H9 (cell line): ENCODE results near the gene GGA2. TPM values are rescaled to one million over a fixed set of nuclear protein-coding genes. Genes with fewer than 3 reads are reported as not detected.

Source experiments
- DNase-seq: peaks from one replicate; pipeline ENCODE4 v3.0.0-alpha.2; 2017
- H2AFZ ChIP-seq: one replicate; pipeline ENCODE4 v1.6.1; 2013; ENCODE audit warnings: mild to moderate bottlenecking, low read length, control low read depth, moderate library complexity
- H2AK5ac ChIP-seq: 2 replicates; pipeline ENCODE4 v1.6.1; 2013; ENCODE audit warnings: low read length, control low read depth, mixed read lengths; ENCODE audit not compliant: insufficient read length
- H2BK120ac ChIP-seq: one replicate; pipeline ENCODE4 v1.6.1; 2013; ENCODE audit warnings: low read depth, mild to moderate bottlenecking, low read length, control low read depth, inconsistent platforms; ENCODE audit not compliant: poor library complexity, severe bottlenecking
- H2BK12ac ChIP-seq: 2 replicates; pipeline ENCODE4 v1.6.1; 2013; ENCODE audit warnings: low read length, control low read depth, mixed read lengths, low read depth; ENCODE audit not compliant: insufficient read length
- H2BK15ac ChIP-seq: 2 replicates; pipeline ENCODE4 v1.6.1; 2013; ENCODE audit warnings: low read depth, low read length, control low read depth
- H2BK20ac ChIP-seq: one replicate; pipeline ENCODE4 v1.6.1; 2013; ENCODE audit warnings: low read depth, mild to moderate bottlenecking, low read length, control low read depth, inconsistent platforms; ENCODE audit not compliant: poor library complexity, severe bottlenecking
- H2BK5ac ChIP-seq: 2 replicates; pipeline ENCODE4 v1.6.1; 2013; ENCODE audit warnings: low read length, control low read depth, mixed read lengths; ENCODE audit not compliant: insufficient read length
- H3K14ac ChIP-seq: 2 replicates; pipeline ENCODE4 v1.6.1; 2013; ENCODE audit warnings: low read length, control low read depth; ENCODE audit not compliant: insufficient read depth
- H3K18ac ChIP-seq: 2 replicates; pipeline ENCODE4 v1.6.1; 2013; ENCODE audit warnings: low read depth, mild to moderate bottlenecking, mixed read lengths, low read length, control low read depth; ENCODE audit not compliant: insufficient read length
- H3K23ac ChIP-seq: 2 replicates; pipeline ENCODE4 v1.6.1; 2013; ENCODE audit warnings: low read length, control low read depth, mixed read lengths, low read depth; ENCODE audit not compliant: insufficient read length
- H3K23me2 ChIP-seq: 2 replicates; pipeline ENCODE4 v1.6.1; 2013; ENCODE audit warnings: low read depth, mild to moderate bottlenecking, mixed read lengths, low read length, control low read depth; ENCODE audit not compliant: insufficient read length, poor library complexity, severe bottlenecking
- H3K27ac ChIP-seq: 2 replicates; pipeline ENCODE4 v1.5.1; 2013; ENCODE audit warnings: low read length, control low read depth, mixed read lengths, low read depth; ENCODE audit not compliant: insufficient read length
- H3K27me3 ChIP-seq: 2 replicates; pipeline ENCODE4 v1.6.1; 2013; ENCODE audit warnings: low read length, control low read depth, inconsistent platforms; ENCODE audit not compliant: insufficient read depth
- H3K4ac ChIP-seq: 2 replicates; pipeline ENCODE4 v1.6.1; 2013; ENCODE audit warnings: low read depth, mild to moderate bottlenecking, control low read depth, inconsistent platforms, low read length, moderate library complexity
- H3K4me1 ChIP-seq: 2 replicates; pipeline ENCODE4 v1.6.1; 2013; ENCODE audit warnings: low read length, control low read depth, inconsistent platforms; ENCODE audit not compliant: insufficient read depth
- H3K4me2 ChIP-seq: 2 replicates; pipeline ENCODE4 v1.6.1; 2013; ENCODE audit warnings: low read length, control low read depth, mixed read lengths; ENCODE audit not compliant: insufficient read length, insufficient read depth
- H3K56ac ChIP-seq: 2 replicates; pipeline ENCODE4 v1.6.1; 2013; ENCODE audit warnings: low read depth, mild to moderate bottlenecking, mixed read lengths, low read length, control low read depth; ENCODE audit not compliant: insufficient read length
- H3K79me1 ChIP-seq: 2 replicates; pipeline ENCODE4 v1.6.1; 2013; ENCODE audit warnings: low read depth, mild to moderate bottlenecking, moderate library complexity, low read length, control low read depth, inconsistent platforms; ENCODE audit not compliant: insufficient read depth, poor library complexity, severe bottlenecking
- H3K79me2 ChIP-seq: 2 replicates; pipeline ENCODE4 v1.6.1; 2013; ENCODE audit warnings: low read length, control low read depth, inconsistent platforms; ENCODE audit not compliant: insufficient read depth
- H3K9ac ChIP-seq: 2 replicates; pipeline ENCODE4 v1.6.1; 2013; ENCODE audit warnings: low read length, control low read depth, mixed read lengths; ENCODE audit not compliant: insufficient read length; ENCODE audit errors: extremely low read depth
- H3K9me3 ChIP-seq: one replicate; pipeline ENCODE4 v1.6.1; 2013; ENCODE audit warnings: low read depth, low read length, inconsistent platforms; ENCODE audit not compliant: control insufficient read depth
- H3T11ph ChIP-seq: one replicate; pipeline ENCODE4 v1.6.1; 2013; ENCODE audit warnings: mild to moderate bottlenecking, low read length, control low read depth, inconsistent platforms
- H4K20me1 ChIP-seq: one replicate; pipeline ENCODE4 v1.6.1; 2013; ENCODE audit not compliant: control insufficient read depth, insufficient read length, insufficient read depth
- H4K5ac ChIP-seq: 2 replicates; pipeline ENCODE4 v1.6.1; 2013; ENCODE audit warnings: low read depth, mild to moderate bottlenecking, mixed read lengths, low read length, control low read depth; ENCODE audit not compliant: insufficient read length
- H4K8ac ChIP-seq: replicated peaks from 2 replicates; pipeline ENCODE4 v1.6.1; 2013; ENCODE audit warnings: low read length, control low read depth, mixed read lengths, low read depth; ENCODE audit not compliant: insufficient read length
- H4K91ac ChIP-seq: 2 replicates; pipeline ENCODE4 v1.6.1; 2013; ENCODE audit warnings: low read depth, mild to moderate bottlenecking, moderate library complexity, mixed read lengths, low read length, control low read depth; ENCODE audit not compliant: insufficient read length
- H3K27ac Mint-ChIP-seq, 3 experiments: 2 replicates in 2 of 3; 3 replicates in 1 of 3; pipeline ENCODE4 v1.8.0; 2020 to 2021; ENCODE audit warnings: mixed read lengths in 3 of 3, mild to moderate bottlenecking in 1 of 3, moderate library complexity in 1 of 3
- H3K27me3 Mint-ChIP-seq: 2 replicates; pipeline ENCODE4 v1.8.0; 2021; ENCODE audit warnings: low read depth, mild to moderate bottlenecking, moderate library complexity, mixed read lengths
- H3K36me3 Mint-ChIP-seq, 3 experiments: 2 replicates in 2 of 3; 3 replicates in 1 of 3; pipeline ENCODE4 v1.8.0; 2020 to 2021; ENCODE audit warnings: low read depth in 3 of 3, mixed read lengths in 3 of 3; ENCODE audit not compliant: insufficient read depth in 1 of 3
- H3K4me1 Mint-ChIP-seq, 2 experiments: 2 replicates each; pipeline ENCODE4 v1.8.0; 2020; ENCODE audit warnings: mixed read lengths in 2 of 2
- H3K4me3 Mint-ChIP-seq, 2 experiments: 2 replicates in 1 of 2; 3 replicates in 1 of 2; pipeline ENCODE4 v1.8.0; 2020 to 2021; ENCODE audit warnings: mild to moderate bottlenecking in 2 of 2, mixed read lengths in 2 of 2, moderate library complexity in 1 of 2
- H3K9me3 Mint-ChIP-seq, 2 experiments: 2 replicates in 1 of 2; 3 replicates in 1 of 2; pipeline ENCODE4 v1.8.0; 2020; ENCODE audit warnings: mild to moderate bottlenecking in 2 of 2, mixed read lengths in 2 of 2, moderate library complexity in 1 of 2
- WGBS: extraction: QIAGEN DNeasy Blood & Tissue Kit; methylation state at CpG from one replicate; pipeline ENCODE4 v1.1.7; 2013; ENCODE audit warnings: missing lambda C conversion rate, low lambda C conversion rate, mixed read lengths; ENCODE audit not compliant: insufficient read length; ENCODE audit errors: extremely low coverage; 5-methylcytosine and 5-hydroxymethylcytosine counted together
- total RNA-seq: library from RNA; stranded (reverse); gene quantifications from 2 replicates; pipeline ENCODE4 v1.2.1, GENCODE V29; 2021
- TF ChIP-seq, protein P1 (sequence below): fragments of 200-600 bp; sonication (generic); conservative IDR thresholded peaks from 3 replicates; pipeline ENCODE4 v1.8.0; 2021; ENCODE audit warnings: antibody characterized with exemption, mild to moderate bottlenecking

The GGA2 gene
- total RNA-seq, 1 experiment from 2014 or later: 143 TPM

DNA sequence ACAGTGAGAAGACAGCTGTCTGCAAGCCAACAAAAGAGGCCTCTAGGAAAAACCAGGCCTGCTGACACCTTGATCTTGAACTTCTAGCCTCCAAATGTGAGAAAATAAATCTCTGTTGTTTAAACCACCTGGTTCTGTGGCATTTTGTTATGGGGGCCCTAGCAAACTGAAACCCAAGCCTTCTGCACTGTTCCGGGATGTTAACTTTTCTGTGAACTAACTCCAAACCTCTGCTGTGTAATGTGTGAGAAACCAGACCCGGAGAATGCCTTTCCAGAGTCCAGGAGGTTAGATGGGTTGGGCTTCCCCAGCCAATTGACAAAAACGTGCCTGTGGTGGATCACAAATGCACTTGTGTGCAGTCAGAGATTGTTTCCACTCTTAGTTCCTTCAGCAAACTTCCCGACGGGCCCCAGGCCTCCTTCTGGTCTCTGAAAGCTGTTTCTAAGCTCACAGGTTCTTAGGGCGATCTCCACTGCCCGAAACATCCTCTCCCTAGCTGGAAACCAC lies 13.6 kb upstream of the GGA2 start:
- Mint-ChIP-seq H3K4me1 (no peaks in the 10 kb centered on the region), H3K4me3 (no peak overlapping the region), H3K36me3 (peaks cover 39 to 82% (median 76%) of the 10 kb centered on the region in 3 experiments), H3K9me3 (no peaks in the 10 kb centered on the region), H3K27ac (no peak overlapping the region), H3K27me3 (no peaks in the 10 kb centered on the region)
- Histone ChIP-seq H4K20me1 (no peaks in the 10 kb centered on the region), H3K4me2 (no peak overlapping the region), H4K91ac (no peak overlapping the region), H2BK5ac (no peak overlapping the region), H3K79me2 (no peaks in the 10 kb centered on the region), H3K23ac (no peak overlapping the region), H2AK5ac (no peak overlapping the region), H2BK12ac (no peak overlapping the region), H3K9me3 (no peaks in the 10 kb centered on the region), H2BK15ac (no peak overlapping the region), H4K8ac (no peak overlapping the region), H3K79me1 (no peaks in the 10 kb centered on the region), H3K56ac (no peak overlapping the region), H3K14ac (no peak overlapping the region), H4K5ac (no peak overlapping the region), H2BK20ac (no peak overlapping the region), H2AFZ (no peak overlapping the region), H3K27ac (no peak overlapping the region), H3K18ac (no peak overlapping the region), H3K23me2 (no peaks in the 10 kb centered on the region), H2BK120ac (no peak overlapping the region), H3K4me1 (no peaks in the 10 kb centered on the region), H3K9ac (no peak overlapping the region), H3T11ph (no peak overlapping the region), H3K27me3 (no peaks in the 10 kb centered on the region), H3K4ac (no peak overlapping the region)
- no CpG with 5 or more reads among the region's 7 CpGs for WGBS
- TF ChIP-seq, protein P1, sequence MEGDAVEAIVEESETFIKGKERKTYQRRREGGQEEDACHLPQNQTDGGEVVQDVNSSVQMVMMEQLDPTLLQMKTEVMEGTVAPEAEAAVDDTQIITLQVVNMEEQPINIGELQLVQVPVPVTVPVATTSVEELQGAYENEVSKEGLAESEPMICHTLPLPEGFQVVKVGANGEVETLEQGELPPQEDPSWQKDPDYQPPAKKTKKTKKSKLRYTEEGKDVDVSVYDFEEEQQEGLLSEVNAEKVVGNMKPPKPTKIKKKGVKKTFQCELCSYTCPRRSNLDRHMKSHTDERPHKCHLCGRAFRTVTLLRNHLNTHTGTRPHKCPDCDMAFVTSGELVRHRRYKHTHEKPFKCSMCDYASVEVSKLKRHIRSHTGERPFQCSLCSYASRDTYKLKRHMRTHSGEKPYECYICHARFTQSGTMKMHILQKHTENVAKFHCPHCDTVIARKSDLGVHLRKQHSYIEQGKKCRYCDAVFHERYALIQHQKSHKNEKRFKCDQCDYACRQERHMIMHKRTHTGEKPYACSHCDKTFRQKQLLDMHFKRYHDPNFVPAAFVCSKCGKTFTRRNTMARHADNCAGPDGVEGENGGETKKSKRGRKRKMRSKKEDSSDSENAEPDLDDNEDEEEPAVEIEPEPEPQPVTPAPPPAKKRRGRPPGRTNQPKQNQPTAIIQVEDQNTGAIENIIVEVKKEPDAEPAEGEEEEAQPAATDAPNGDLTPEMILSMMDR: no peak
- no peak for DNase-seq
